Peyer's patch (tissue), 4 donors: ENCODE data around the gene CNTROB.

Experiments
- POLR2A ChIP-seq, 2 donors: fragments of 450-650 bp; IDR thresholded peaks; one replicate each; pipeline ENCODE4 v1.5.1; 2017; ENCODE audit warnings: antibody characterized with exemption in 2 of 2, mild to moderate bottlenecking in 2 of 2, moderate library complexity in 2 of 2
- TF ChIP-seq, protein P1 (sequence below), 6 experiments: fragments of 450-650 bp in 4 of 6; fragments of 200-600 bp in 2 of 6; sonication (generic) in 1 of 6; IDR thresholded peaks; one replicate each; pipeline ENCODE4 v1.5.1; 2017 to 2019; ENCODE audit warnings: antibody characterized with exemption in 6 of 6, mild to moderate bottlenecking in 3 of 6, moderate library complexity in 1 of 6

DNA sequence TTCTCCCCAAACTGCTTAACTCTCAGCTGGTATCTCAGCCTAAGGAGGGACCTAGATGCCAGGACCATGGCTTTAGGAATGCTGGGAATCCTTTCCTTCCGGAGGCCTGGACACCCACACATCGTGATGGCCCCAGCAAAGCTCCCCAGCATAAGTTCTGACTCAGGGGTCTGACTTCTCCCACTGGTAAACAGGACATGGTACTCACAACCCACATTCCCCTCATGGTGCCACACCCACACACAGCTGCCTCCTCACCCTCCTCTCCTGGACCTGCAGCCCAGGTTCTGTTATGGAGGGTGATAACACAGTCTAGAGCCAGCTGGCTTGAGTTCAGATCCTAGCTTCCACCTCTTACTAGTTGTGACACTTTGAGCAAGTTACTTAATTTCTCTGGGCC lies 15.2 kb upstream of the CNTROB start:
- TF ChIP-seq, protein P1, sequence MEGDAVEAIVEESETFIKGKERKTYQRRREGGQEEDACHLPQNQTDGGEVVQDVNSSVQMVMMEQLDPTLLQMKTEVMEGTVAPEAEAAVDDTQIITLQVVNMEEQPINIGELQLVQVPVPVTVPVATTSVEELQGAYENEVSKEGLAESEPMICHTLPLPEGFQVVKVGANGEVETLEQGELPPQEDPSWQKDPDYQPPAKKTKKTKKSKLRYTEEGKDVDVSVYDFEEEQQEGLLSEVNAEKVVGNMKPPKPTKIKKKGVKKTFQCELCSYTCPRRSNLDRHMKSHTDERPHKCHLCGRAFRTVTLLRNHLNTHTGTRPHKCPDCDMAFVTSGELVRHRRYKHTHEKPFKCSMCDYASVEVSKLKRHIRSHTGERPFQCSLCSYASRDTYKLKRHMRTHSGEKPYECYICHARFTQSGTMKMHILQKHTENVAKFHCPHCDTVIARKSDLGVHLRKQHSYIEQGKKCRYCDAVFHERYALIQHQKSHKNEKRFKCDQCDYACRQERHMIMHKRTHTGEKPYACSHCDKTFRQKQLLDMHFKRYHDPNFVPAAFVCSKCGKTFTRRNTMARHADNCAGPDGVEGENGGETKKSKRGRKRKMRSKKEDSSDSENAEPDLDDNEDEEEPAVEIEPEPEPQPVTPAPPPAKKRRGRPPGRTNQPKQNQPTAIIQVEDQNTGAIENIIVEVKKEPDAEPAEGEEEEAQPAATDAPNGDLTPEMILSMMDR (IDR thresholded peaks at IDR 0.05): no peak
- no peak for TF ChIP-seq POLR2A (IDR thresholded peaks at IDR 0.05)
